Measurements from ENCODE around the gene BCLAF1.

Gene BCLAF1

GRCh38 chr6:136236466-136237293, 53.0 kb downstream of the BCLAF1 start:
- Histone ChIP-seq H3K4me3 (ENCODE audit: low read depth in 1 of 2, low read length in 2 of 2) (no peak overlapping the region), H3K9ac (ENCODE audit: low read depth, low read length) (no peak overlapping the region), H2AFZ (ENCODE audit: low read depth, low read length) (no peak overlapping the region), H3K27me3 (ENCODE audit: insufficient read depth, low read length, poor library complexity) (no peaks in the 10 kb centered on the region), H4K20me1 (ENCODE audit: insufficient read depth, low read length) (no peaks in the 10 kb centered on the region), H3K4me1 (ENCODE audit: insufficient read depth, low read length) (no peaks in the 10 kb centered on the region), H3K9me3 (ENCODE audit: insufficient read depth, low read length, severe bottlenecking) (no peaks in the 10 kb centered on the region), H3K79me2 (ENCODE audit: insufficient read depth, low read length) (no peaks in the 10 kb centered on the region), H3K27ac (ENCODE audit: low read length) (no peak overlapping the region), H3K4me2 (ENCODE audit: insufficient read depth, low read length) (no peak overlapping the region), H3K36me3 (ENCODE audit: insufficient read depth, low read length) (peaks cover 67% of the 10 kb centered on the region)
- DNase-seq (no peak), ATAC-seq (ENCODE audit: insufficient read depth, low read depth) (no peak)
- no peak for TF ChIP-seq CTCF (IDR thresholded peaks at IDR 0.05; ENCODE audit: borderline replicate concordance, extremely low read depth, low read length, poor library complexity, severe bottlenecking)
- TF ChIP-seq EZH2 (IDR thresholded peaks at IDR 0.05; ENCODE audit: borderline replicate concordance, low read depth, low read length, severe bottlenecking) = no peak

- ATAC-seq (ENCODE audit: insufficient read depth, low read depth) = no peak
- no peak overlapping the region for H3K4me2 ChIP-seq (ENCODE audit: insufficient read depth, low read length)
These were observed 54.4 kb downstream of the BCLAF1 start for GRCh38 chr6:136235233-136235564.

GRCh38 chr6:136232701-136233100, 56.9 kb downstream of the BCLAF1 start:
- Histone ChIP-seq H3K27me3 (ENCODE audit: insufficient read depth, low read length, poor library complexity) (no peaks in the 10 kb centered on the region), H2AFZ (ENCODE audit: low read depth, low read length) (no peak overlapping the region), H3K36me3 (ENCODE audit: insufficient read depth, low read length) (peaks cover 45% of the 10 kb centered on the region), H3K4me1 (ENCODE audit: insufficient read depth, low read length) (no peaks in the 10 kb centered on the region), H3K9ac (ENCODE audit: low read depth, low read length) (no peak overlapping the region), H3K4me2 (ENCODE audit: insufficient read depth, low read length) (no peak overlapping the region), H3K9me3 (ENCODE audit: insufficient read depth, low read length, severe bottlenecking) (no peaks in the 10 kb centered on the region), H3K27ac (ENCODE audit: low read length) (no peak overlapping the region), H3K4me3 (ENCODE audit: low read depth in 1 of 2, low read length in 2 of 2) (no peak overlapping the region), H4K20me1 (ENCODE audit: insufficient read depth, low read length) (no peaks in the 10 kb centered on the region), H3K79me2 (ENCODE audit: insufficient read depth, low read length) (no peaks in the 10 kb centered on the region)
- no peak for ATAC-seq (ENCODE audit: insufficient read depth, low read depth)
- DNase-seq = no peak
- TF ChIP-seq CTCF (IDR thresholded peaks at IDR 0.05; ENCODE audit: borderline replicate concordance, extremely low read depth, low read length, poor library complexity, severe bottlenecking) = no peak
- no peak for TF ChIP-seq EZH2 (IDR thresholded peaks at IDR 0.05; ENCODE audit: borderline replicate concordance, low read depth, low read length, severe bottlenecking)

More at GRCh38 chr6:136235233-136235564, 54.4 kb downstream of the BCLAF1 start:
- Histone ChIP-seq H3K4me3 (ENCODE audit: low read depth in 1 of 2, low read length in 2 of 2) (no peak overlapping the region), H3K36me3 (ENCODE audit: insufficient read depth, low read length) (peaks cover 65% of the 10 kb centered on the region), H3K79me2 (ENCODE audit: insufficient read depth, low read length) (no peaks in the 10 kb centered on the region), H3K9me3 (ENCODE audit: insufficient read depth, low read length, severe bottlenecking) (no peaks in the 10 kb centered on the region), H2AFZ (ENCODE audit: low read depth, low read length) (no peak overlapping the region), H3K27ac (ENCODE audit: low read length) (no peak overlapping the region), H3K4me1 (ENCODE audit: insufficient read depth, low read length) (no peaks in the 10 kb centered on the region), H3K9ac (ENCODE audit: low read depth, low read length) (no peak overlapping the region), H3K27me3 (ENCODE audit: insufficient read depth, low read length, poor library complexity) (no peaks in the 10 kb centered on the region), H4K20me1 (ENCODE audit: insufficient read depth, low read length) (no peaks in the 10 kb centered on the region)
- TF ChIP-seq CTCF (IDR thresholded peaks at IDR 0.05; ENCODE audit: borderline replicate concordance, extremely low read depth, low read length, poor library complexity, severe bottlenecking) = no peak
- no peak for TF ChIP-seq EZH2 (IDR thresholded peaks at IDR 0.05; ENCODE audit: borderline replicate concordance, low read depth, low read length, severe bottlenecking)
- DNase-seq = no peak

All from DND-41 (cell line).